B cell (primary cell): ENCODE results near the gene SMCO1.

Experiments used
- EZH2 ChIP-seq: IDR thresholded peaks from 2 replicates; pipeline ENCODE4 v1.6.1; 2012; ENCODE audit warnings: borderline replicate concordance, low read depth, mild to moderate bottlenecking, moderate library complexity, low read length; ENCODE audit not compliant: insufficient read depth, poor library complexity, severe bottlenecking
- TF ChIP-seq, protein P1 (sequence below): fragments of 200-600 bp; IDR thresholded peaks from one replicate; pipeline ENCODE4 v1.8.0; 2022; ENCODE audit warnings: antibody characterized with exemption, mild to moderate bottlenecking

DNA sequence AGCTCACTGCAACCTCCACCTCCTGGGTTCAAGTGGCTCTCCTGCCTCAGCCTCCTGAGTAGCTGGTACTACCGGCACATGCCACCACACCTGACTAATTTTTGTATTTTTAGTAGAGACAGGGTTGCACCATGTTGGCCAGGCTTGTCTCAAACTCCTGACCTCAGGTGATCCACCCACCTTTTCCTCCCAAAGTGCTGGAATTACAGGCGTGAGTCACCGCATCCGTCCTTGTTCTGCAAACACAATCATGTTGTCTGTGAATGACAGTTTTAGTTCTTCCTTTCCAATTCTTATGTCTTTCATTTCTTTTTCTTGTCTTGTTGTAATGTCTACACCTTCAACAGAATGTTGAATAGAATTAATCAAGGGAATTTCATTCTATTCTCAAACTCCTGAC lies 16.3 kb upstream of the SMCO1 start:
- TF ChIP-seq, protein P1, sequence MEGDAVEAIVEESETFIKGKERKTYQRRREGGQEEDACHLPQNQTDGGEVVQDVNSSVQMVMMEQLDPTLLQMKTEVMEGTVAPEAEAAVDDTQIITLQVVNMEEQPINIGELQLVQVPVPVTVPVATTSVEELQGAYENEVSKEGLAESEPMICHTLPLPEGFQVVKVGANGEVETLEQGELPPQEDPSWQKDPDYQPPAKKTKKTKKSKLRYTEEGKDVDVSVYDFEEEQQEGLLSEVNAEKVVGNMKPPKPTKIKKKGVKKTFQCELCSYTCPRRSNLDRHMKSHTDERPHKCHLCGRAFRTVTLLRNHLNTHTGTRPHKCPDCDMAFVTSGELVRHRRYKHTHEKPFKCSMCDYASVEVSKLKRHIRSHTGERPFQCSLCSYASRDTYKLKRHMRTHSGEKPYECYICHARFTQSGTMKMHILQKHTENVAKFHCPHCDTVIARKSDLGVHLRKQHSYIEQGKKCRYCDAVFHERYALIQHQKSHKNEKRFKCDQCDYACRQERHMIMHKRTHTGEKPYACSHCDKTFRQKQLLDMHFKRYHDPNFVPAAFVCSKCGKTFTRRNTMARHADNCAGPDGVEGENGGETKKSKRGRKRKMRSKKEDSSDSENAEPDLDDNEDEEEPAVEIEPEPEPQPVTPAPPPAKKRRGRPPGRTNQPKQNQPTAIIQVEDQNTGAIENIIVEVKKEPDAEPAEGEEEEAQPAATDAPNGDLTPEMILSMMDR: no peak
- TF ChIP-seq EZH2: no peak
